Upper lobe of left lung (tissue), 6 donors: ENCODE results near the gene NSUN7. TPM values are rescaled to one million over a fixed set of nuclear protein-coding genes. Genes with fewer than 3 reads are reported as not detected.

ENCODE experiments used
- ATAC-seq, 2 donors: fragments of 200-7000 bp; cut with Tn5 transposase; one replicate each; pipeline ENCODE4 v1.9.1; 2022; ENCODE audit warnings: mild to moderate bottlenecking in 2 of 2, moderate library complexity in 2 of 2; ENCODE audit not compliant: low FRiP score in 2 of 2
- DNase-seq, 2 donors: peaks; one replicate each; pipeline ENCODE4 v3.0.0-alpha.2; 2019 to 2020
- H3K27ac ChIP-seq, 4 donors: fragments of 200-600 bp; sonication (generic); one replicate each; pipeline ENCODE4 v1.5.1; 2016 to 2019
- H3K27me3 ChIP-seq, 4 donors: fragments of 200-600 bp; sonication (generic); one replicate each; pipeline ENCODE4 v1.5.1; 2017 to 2019
- H3K36me3 ChIP-seq, 4 donors: fragments of 200-600 bp; sonication (generic); one replicate each; pipeline ENCODE4 v1.5.1; 2016 to 2019
- H3K4me1 ChIP-seq, 4 donors: fragments of 200-600 bp; sonication (generic); one replicate each; pipeline ENCODE4 v1.5.1; 2018 to 2019
- H3K4me3 ChIP-seq, 4 donors: fragments of 200-600 bp; sonication (generic); one replicate each; pipeline ENCODE4 v1.5.1; 2017 to 2019; ENCODE audit warnings: mild to moderate bottlenecking in 2 of 4, moderate library complexity in 1 of 4
- H3K9me3 ChIP-seq, 4 donors: fragments of 200-600 bp; sonication (generic); one replicate each; pipeline ENCODE4 v1.5.1; 2018 to 2019
- CTCF ChIP-seq, 6 experiments: fragments of 450-650 bp in 4 of 6; fragments of 200-600 bp in 2 of 6; sonication (generic) in 2 of 6; IDR thresholded peaks; one replicate each; pipeline ENCODE4 v1.5.1; 2016 to 2019; ENCODE audit warnings: antibody characterized with exemption in 6 of 6
- EP300 ChIP-seq, 4 donors: sonication (generic); formaldehyde crosslinking; IDR thresholded peaks; one replicate each; pipeline ENCODE4 v1.5.1; 2017; ENCODE audit warnings: antibody characterized with exemption in 4 of 4, control low read depth in 2 of 4
- POLR2A ChIP-seq, 4 donors: fragments of 450-650 bp; IDR thresholded peaks; one replicate each; pipeline ENCODE4 v1.5.1; 2016 to 2017; ENCODE audit warnings: antibody characterized with exemption in 4 of 4, mild to moderate bottlenecking in 2 of 4
- POLR2AphosphoS5 ChIP-seq, 2 donors: sonication (generic); formaldehyde crosslinking; IDR thresholded peaks; one replicate each; pipeline ENCODE4 v1.5.1; 2017; ENCODE audit warnings: antibody characterized with exemption in 2 of 2
- WGBS, 2 donors: methylation state at CpG; one replicate each; pipeline ENCODE4 v1.1.5; 2017 to 2018; 5-methylcytosine and 5-hydroxymethylcytosine counted together
- total RNA-seq, 6 donors: library from RNA; depleted of rRNA in 4 of 6; stranded (reverse); fragments of >200 nt in 4 of 6; gene quantifications; one replicate each; pipeline versions ENCODE4 v1.1.0 to v1.2.1, GENCODE V29; 2016 to 2021
- donor health status: DM: no; HTN: no; CAD: no; lungs with moderate emphysema.
- donor health status: DM: no; HTN: yes; CAD: no; lungs with severe emphysema.

NSUN7 gene
- total RNA-seq, 6 donors from 2014 or later: 5.9 to 47.1 (median 12.3) TPM

- WGBS, 2 donors: 72 to 78% methylated on average over 14 to 16 of the region's 16 CpGs
- H3K27me3 ChIP-seq: no peaks in the 10 kb centered on the region
- TF ChIP-seq CTCF (IDR thresholded peaks at IDR 0.05): no peak
- no peak for TF ChIP-seq POLR2A (IDR thresholded peaks at IDR 0.05)
- no peak for TF ChIP-seq POLR2AphosphoS5 (IDR thresholded peaks at IDR 0.05)
- TF ChIP-seq EP300 (IDR thresholded peaks at IDR 0.05): no peak
- no peak overlapping the region for H3K4me3 ChIP-seq
- no peaks in the 10 kb centered on the region for H3K9me3 ChIP-seq
- DNase-seq: peak in 1 of 2 donors; percentile 48
- H3K36me3 ChIP-seq: peaks cover 0 to 39% (median 0%) of the 10 kb centered on the region in 4 donors
- peaks cover 0 to 9% (median 0%) of the 10 kb centered on the region in 4 donors for H3K4me1 ChIP-seq
- H3K27ac ChIP-seq: no peak overlapping the region
- no peak for ATAC-seq
Measured at GRCh38 chr4:40837094-40837870, 87.5 kb downstream of the NSUN7 start.

GRCh38 chr4:40838742-40839141 lies 89.0 kb downstream of the NSUN7 start:
- no peak for TF ChIP-seq POLR2A (IDR thresholded peaks at IDR 0.05)
- no peak for TF ChIP-seq POLR2AphosphoS5 (IDR thresholded peaks at IDR 0.05)
- no peak for TF ChIP-seq EP300 (IDR thresholded peaks at IDR 0.05)
- TF ChIP-seq CTCF (IDR thresholded peaks at IDR 0.05): no peak
- H3K27me3 ChIP-seq: no peaks in the 10 kb centered on the region
- DNase-seq (no peak), ATAC-seq (no peak)
- WGBS, 2 donors: 91 to 95% methylated on average over 4 of the region's 4 CpGs
- no peak overlapping the region for H3K4me3 ChIP-seq
- peaks cover 0 to 17% (median 6%) of the 10 kb centered on the region in 4 donors for H3K4me1 ChIP-seq
- H3K27ac ChIP-seq: no peak overlapping the region
- H3K9me3 ChIP-seq: no peaks in the 10 kb centered on the region
- peaks cover 0 to 25% (median 0%) of the 10 kb centered on the region in 4 donors for H3K36me3 ChIP-seq

GRCh38 chr4:40840255-40840984 lies 90.7 kb downstream of the NSUN7 start:
- no peak for TF ChIP-seq EP300 (IDR thresholded peaks at IDR 0.05)
- no peak for TF ChIP-seq POLR2AphosphoS5 (IDR thresholded peaks at IDR 0.05)
- TF ChIP-seq CTCF (IDR thresholded peaks at IDR 0.05): no peak
- no peak for TF ChIP-seq POLR2A (IDR thresholded peaks at IDR 0.05)
- peaks cover 0 to 13% (median 0%) of the 10 kb centered on the region in 4 donors for H3K36me3 ChIP-seq
- H3K9me3 ChIP-seq: no peaks in the 10 kb centered on the region
- H3K4me1 ChIP-seq: peaks cover 0 to 17% (median 6%) of the 10 kb centered on the region in 4 donors
- 85 to 90% methylated on average over 10 of the region's 10 CpGs for WGBS, 2 donors
- ATAC-seq (no peak), DNase-seq (no peak)
- H3K27me3 ChIP-seq: no peaks in the 10 kb centered on the region
- no peak overlapping the region for H3K27ac ChIP-seq
- no peak overlapping the region for H3K4me3 ChIP-seq

- Histone ChIP-seq H3K9me3 (no peaks in the 10 kb centered on the region), H3K4me3 (no peak overlapping the region), H3K27me3 (no peaks in the 10 kb centered on the region), H3K36me3 (peaks cover 0 to 6% (median 0%) of the 10 kb centered on the region in 4 donors), H3K27ac (no peak overlapping the region), H3K4me1 (peaks cover 0 to 17% (median 6%) of the 10 kb centered on the region in 4 donors)
- TF ChIP-seq POLR2A (IDR thresholded peaks at IDR 0.05): no peak
- TF ChIP-seq POLR2AphosphoS5 (IDR thresholded peaks at IDR 0.05): peak in 1 of 2 donors; percentile 30
- TF ChIP-seq CTCF (IDR thresholded peaks at IDR 0.05): peak; percentile 57 to 72 (median 61)
- TF ChIP-seq EP300 (IDR thresholded peaks at IDR 0.05): no peak
- ATAC-seq: peak; percentile 79 to 82
- 76 to 85% methylated on average over 7 of the region's 7 CpGs for WGBS, 2 donors
- DNase-seq: peak in 1 of 2 donors; percentile 84
Measured at GRCh38 chr4:40840985-40841571, 91.3 kb downstream of the NSUN7 start.
